GM12878 (cell line): ENCODE measurements around the gene P4HA1. TPM values are rescaled to one million over a fixed set of nuclear protein-coding genes. Genes with fewer than 3 reads are reported as not detected.

ENCODE experiments used
- ATAC-seq: fragments of 200-7000 bp; cut with Tn5 transposase; 3 replicates; pipeline ENCODE4 v1.9.1; 2020; ENCODE audit warnings: mild to moderate bottlenecking, moderate library complexity
- BruUV-seq: library from RNA; stranded (reverse); fragments of 400-500 nt; replicated peaks from 2 replicates; lab custom pipeline; 2021; lab: Mats Ljungman, UMichigan
- CTCF ChIA-PET: fragments of 300-600 bp; sonication (Branson Sonifier 250); formaldehyde crosslinking; extraction: SDS; loops from one replicate; lab custom pipeline; 2021; ENCODE audit warnings: inconsistent platforms; lab: Yijun Ruan, JAX
- POLR2A ChIA-PET: fragments of 350-600 bp; formaldehyde crosslinking; extraction: SDS; loops from one replicate; lab custom pipeline; 2021; ENCODE audit warnings: inconsistent platforms; lab: Charles Lee
- RAD21 ChIA-PET: fragments of 300-600 bp; sonication (Branson Sonifier 250); formaldehyde crosslinking; loops from one replicate; lab custom pipeline; 2023; ENCODE audit warnings: antibody characterized with exemption; ENCODE audit not compliant: unreplicated experiment; lab: Charles Lee
- SMC1A ChIA-PET: fragments of 300-600 bp; sonication (Branson Sonifier 250); formaldehyde crosslinking; loops from one replicate; lab custom pipeline; 2023; ENCODE audit not compliant: unreplicated experiment, uncharacterized antibody; lab: Charles Lee
- DNase-seq: peaks from one replicate; pipeline ENCODE4 v3.0.0-alpha.2; 2011; ENCODE audit warnings: low read depth, low spot score
- FAIRE-seq: peaks from 3 replicates; lab custom pipeline; 2011; peaks lifted over from hg19 to GRCh38; lab: Jason Lieb, UNC
- H2AFZ ChIP-seq: 2 replicates; pipeline ENCODE4 v1.6.0; 2011; ENCODE audit warnings: low read depth, low read length, control low read depth; ENCODE audit not compliant: control insufficient read depth
- H3K27ac ChIP-seq: 2 replicates; pipeline ENCODE4 v1.5.1; 2011; ENCODE audit warnings: control low read depth; ENCODE audit not compliant: control insufficient read depth, insufficient read depth
- H3K27me3 ChIP-seq, 2 experiments: replicated peaks in 1 of 2; 2 replicates each; pipeline versions ENCODE4 v1.6.0 to v1.6.1; 2011; ENCODE audit warnings: low read length in 1 of 2; ENCODE audit not compliant: control insufficient read depth in 2 of 2, insufficient read depth in 2 of 2
- H3K36me3 ChIP-seq, 2 experiments: 2 replicates each; pipeline ENCODE4 v1.5.1; 2011; ENCODE audit warnings: low read length in 1 of 2; ENCODE audit not compliant: control insufficient read depth in 2 of 2, insufficient read depth in 2 of 2
- H3K4me1 ChIP-seq: 2 replicates; pipeline ENCODE4 v1.6.1; 2011; ENCODE audit warnings: mild to moderate bottlenecking, low read length, moderate library complexity, mixed read lengths; ENCODE audit not compliant: control insufficient read depth, insufficient read depth
- H3K4me2 ChIP-seq: 2 replicates; pipeline ENCODE4 v1.6.0; 2011; ENCODE audit warnings: control low read depth; ENCODE audit not compliant: control insufficient read depth, insufficient read depth
- H3K4me3 ChIP-seq: fragments of 200-600 bp; sonication (generic); 2 replicates; pipeline ENCODE4 v1.5.1; 2016
- H3K79me2 ChIP-seq: 2 replicates; pipeline ENCODE4 v1.6.0; 2011; ENCODE audit warnings: low read length; ENCODE audit not compliant: control insufficient read depth, insufficient read depth
- H3K9ac ChIP-seq: 2 replicates; pipeline ENCODE4 v1.8.0; 2011; ENCODE audit warnings: low read length, control low read depth, mixed read lengths; ENCODE audit not compliant: control insufficient read depth, insufficient read depth
- H3K9me3 ChIP-seq: replicated peaks from 3 replicates; pipeline ENCODE4 v1.5.1; 2011; ENCODE audit warnings: mild to moderate bottlenecking, low read length; ENCODE audit not compliant: control insufficient read depth, insufficient read depth
- H4K20me1 ChIP-seq: 2 replicates; pipeline ENCODE4 v1.6.0; 2011; ENCODE audit not compliant: control insufficient read depth, insufficient read depth
- ATF7 ChIP-seq: fragments of 450-650 bp; IDR thresholded peaks from 2 replicates; pipeline ENCODE4 v1.6.1; 2016; ENCODE audit warnings: low read depth, mild to moderate bottlenecking
- E2F4 ChIP-seq: IDR thresholded peaks from 2 replicates; pipeline ENCODE4 v1.6.1; 2012; ENCODE audit warnings: low read depth, low read length, improper control_type of control experiment
- E4F1 ChIP-seq: fragments of 450-650 bp; IDR thresholded peaks from 2 replicates; pipeline ENCODE4 v1.6.1; 2018; ENCODE audit warnings: borderline replicate concordance, mild to moderate bottlenecking; ENCODE audit not compliant: partially characterized antibody
- EED ChIP-seq: sonication (generic); IDR thresholded peaks from 2 replicates; pipeline ENCODE4 v1.6.1; 2016; ENCODE audit warnings: antibody characterized with exemption, low read depth
- ETV6 ChIP-seq, 2 experiments: fragments of 450-650 bp in 1 of 2; IDR thresholded peaks in 1 of 2; conservative IDR thresholded peaks in 1 of 2; 2 replicates each; pipeline ENCODE4 v1.6.1; 2014; ENCODE audit warnings: antibody characterized with exemption in 1 of 2, borderline replicate concordance in 1 of 2, low read depth in 1 of 2, mild to moderate bottlenecking in 1 of 2, moderate library complexity in 1 of 2
- KAT2A ChIP-seq: conservative IDR thresholded peaks from 2 replicates; pipeline ENCODE4 v1.6.1; 2011; ENCODE audit warnings: low read depth, low read length; ENCODE audit not compliant: control insufficient read depth
- MEF2A ChIP-seq: IDR thresholded peaks from 2 replicates; pipeline ENCODE4 v1.6.1; 2011; ENCODE audit warnings: low read depth, mild to moderate bottlenecking, low read length, moderate library complexity; ENCODE audit not compliant: insufficient read depth
- NBN ChIP-seq: fragments of 450-650 bp; IDR thresholded peaks from 2 replicates; pipeline ENCODE4 v1.6.1; 2016
- NFXL1 ChIP-seq: fragments of 450-650 bp; IDR thresholded peaks from 2 replicates; pipeline ENCODE4 v1.6.1; 2017; ENCODE audit warnings: antibody characterized with exemption, mild to moderate bottlenecking, borderline replicate concordance
- RUNX3 ChIP-seq: IDR thresholded peaks from 2 replicates; pipeline ENCODE4 v1.6.1; 2012; ENCODE audit warnings: low read length, inconsistent platforms
- SIX5 ChIP-seq: IDR thresholded peaks from 2 replicates; pipeline ENCODE4 v1.6.1; 2011; ENCODE audit warnings: mild to moderate bottlenecking, low read depth, low read length, moderate library complexity; ENCODE audit not compliant: severe bottlenecking
- SMC3 ChIP-seq: IDR thresholded peaks from 2 replicates; pipeline ENCODE4 v1.6.1; 2011; ENCODE audit warnings: low read length, improper control_type of control experiment, borderline replicate concordance
- YBX1 ChIP-seq: fragments of 450-650 bp; IDR thresholded peaks from 2 replicates; pipeline ENCODE4 v1.6.1; 2016; ENCODE audit warnings: antibody characterized with exemption
- YY1 ChIP-seq: IDR thresholded peaks from 2 replicates; pipeline ENCODE4 v1.6.1; 2011; ENCODE audit warnings: low read depth, mild to moderate bottlenecking, low read length
- ZNF592 ChIP-seq: fragments of 450-650 bp; IDR thresholded peaks from 2 replicates; pipeline ENCODE4 v1.6.1; 2017; ENCODE audit warnings: mild to moderate bottlenecking, moderate library complexity
- WGBS: methylation state at CpG from one replicate; pipeline ENCODE4 v1.1.6; 2016; ENCODE audit warnings: low lambda C conversion rate; ENCODE audit not compliant: insufficient replicate concordance, insufficient coverage; ENCODE audit errors: missing lambda C conversion rate; 5-methylcytosine and 5-hydroxymethylcytosine counted together
- in situ Hi-C: fragments of 300-500 bp; cut with MboI; formaldehyde crosslinking; loops from 9 replicates; pipeline ENCODE4 v1.14.3; 2018; ENCODE audit warnings: mixed read lengths
- intact Hi-C: fragments of 100-400 bp; cut with micrococcal nuclease; formaldehyde crosslinking; loops from one replicate; pipeline ENCODE4 v1.14.2; 2022; ENCODE audit not compliant: unreplicated experiment
- polyA plus RNA-seq, 11 experiments: library from polyadenylated mRNA; depleted of rRNA in 4 of 11; unstranded in 6 of 11; stranded (reverse) in 5 of 11; fragments of >200 nt; fragmentation: Nextera tagmentation in 4 of 11; fragmentation: Illumina TruSeq in 1 of 11; extraction: Ambion mirVana in 4 of 11; extraction: Trizol in 1 of 11; gene quantifications; 1 replicate in 1 of 11; 2 replicates in 10 of 11; pipeline versions ENCODE4 v1.2.1 to v1.2.3, GENCODE V29; 2011 to 2016; ENCODE audit warnings: inconsistent platforms in 2 of 11, missing spikeins in 2 of 11, low read depth in 1 of 11
- total RNA-seq, 4 experiments: library from RNA; depleted of rRNA in 3 of 4; stranded (reverse); fragments of >200 nt in 3 of 4; fragmentation: Illumina TruSeq in 1 of 4; extraction: Trizol in 1 of 4; gene quantifications; 2 replicates each; pipeline versions ENCODE4 v1.2.1 to v1.2.3, GENCODE V29; 2013 to 2021
- TF ChIP-seq, protein P1 (sequence below): IDR thresholded peaks from 2 replicates; pipeline ENCODE4 v1.6.1; 2012; ENCODE audit warnings: low read length, inconsistent platforms

P4HA1 gene
- total and polyA plus RNA-seq, 10 of the 15 experiments (the other 5 are each of a cell fraction or from before 2014, with no cell fraction given) = 15.0 to 160 (median 24.1) TPM

DNA sequence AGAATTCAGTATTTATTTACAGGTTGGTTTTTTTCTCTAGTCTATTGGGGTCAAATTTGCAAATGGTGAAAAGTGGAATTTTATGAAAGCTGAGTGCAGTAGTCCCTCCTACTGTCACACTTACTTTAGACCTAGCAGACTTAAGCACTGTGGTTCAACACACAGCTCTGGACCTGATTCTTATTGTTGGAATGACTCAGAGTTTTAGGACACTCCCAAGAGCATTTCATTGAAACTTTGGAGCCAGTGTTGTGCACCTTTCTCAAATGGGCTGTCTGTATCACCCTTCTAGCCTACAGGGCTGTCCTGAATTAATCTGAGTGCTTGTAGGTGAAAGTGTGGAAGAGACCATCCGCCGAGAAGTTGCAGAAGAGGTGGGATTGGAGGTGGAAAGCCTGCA lies 29.7 kb upstream of the P4HA1 start:
- DNase-seq = no peak
- 100% methylated on average over 2 of the region's 2 CpGs for WGBS
- no peak overlapping the region for H3K4me3 ChIP-seq
- H3K27ac ChIP-seq = no peak overlapping the region
- H3K9ac ChIP-seq = no peak overlapping the region
- ChIA-PET POLR2A (interaction anchor here (0.6 kb wide), 1 partner anchor 770 kb away, joined by 3 read pairs; no protein-coding TSS in a partner anchor), RAD21 (no interaction called here), CTCF (interaction anchor here (0.6 kb wide), 1 partner anchor 39 kb away, joined by 3 read pairs; no protein-coding TSS in a partner anchor), SMC1A (interaction anchor here (1.1 to 1.3 kb wide), 2 partner anchors 31 to 36 kb away, joined by 3 read pairs; no protein-coding TSS in a partner anchor)
- no peaks in the 10 kb centered on the region for H3K9me3 ChIP-seq
- no peak overlapping the region for H3K4me2 ChIP-seq
- in situ Hi-C loops (no loop called here), intact Hi-C loops (no loop called here)
- H2AFZ ChIP-seq = no peak overlapping the region
- H3K4me1 ChIP-seq = no peaks in the 10 kb centered on the region
- no TSS peak for BruUV-seq
- peaks cover 2 to 9% of the 10 kb centered on the region in 2 experiments; a peak in 3 of 4 replicates for H3K36me3 ChIP-seq
- H3K27me3 ChIP-seq = no peaks in the 10 kb centered on the region
- H3K79me2 ChIP-seq = no peaks in the 10 kb centered on the region
- no peaks in the 10 kb centered on the region for H4K20me1 ChIP-seq
- no peak for ATAC-seq
- no peak for FAIRE-seq
- TF ChIP-seq, protein P1, sequence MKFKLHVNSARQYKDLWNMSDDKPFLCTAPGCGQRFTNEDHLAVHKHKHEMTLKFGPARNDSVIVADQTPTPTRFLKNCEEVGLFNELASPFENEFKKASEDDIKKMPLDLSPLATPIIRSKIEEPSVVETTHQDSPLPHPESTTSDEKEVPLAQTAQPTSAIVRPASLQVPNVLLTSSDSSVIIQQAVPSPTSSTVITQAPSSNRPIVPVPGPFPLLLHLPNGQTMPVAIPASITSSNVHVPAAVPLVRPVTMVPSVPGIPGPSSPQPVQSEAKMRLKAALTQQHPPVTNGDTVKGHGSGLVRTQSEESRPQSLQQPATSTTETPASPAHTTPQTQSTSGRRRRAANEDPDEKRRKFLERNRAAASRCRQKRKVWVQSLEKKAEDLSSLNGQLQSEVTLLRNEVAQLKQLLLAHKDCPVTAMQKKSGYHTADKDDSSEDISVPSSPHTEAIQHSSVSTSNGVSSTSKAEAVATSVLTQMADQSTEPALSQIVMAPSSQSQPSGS = no peak
- TF ChIP-seq MEF2A (no peak), ZNF592 (no peak), KAT2A (no peak), SIX5 (no peak), ATF7 (no peak), NBN (no peak), RUNX3 (no peak), EED (no peak), NFXL1 (no peak), ETV6 (conservative IDR thresholded peaks at IDR 0.05 in 1 of 2, IDR thresholded peaks at IDR 0.05 in 1 of 2; ENCODE audit: borderline replicate concordance in 1 of 2, low read depth in 1 of 2) (no peak), SMC3 (no peak), YY1 (no peak), YBX1 (no peak), E4F1 (no peak), E2F4 (no peak)
